Cardiac septum (tissue), 1 donor: Measurements from ENCODE around the gene HEY2. TPM values are rescaled to one million over a fixed set of nuclear protein-coding genes. Genes with fewer than 3 reads are reported as not detected.

Experiments used
- DNase-seq: peaks from one replicate; pipeline ENCODE4 v3.0.0-alpha.2; 2020; ENCODE audit warnings: low spot score
- intact Hi-C: fragments of 100-400 bp; cut with DNase I; formaldehyde crosslinking; loops from one replicate; pipeline ENCODE4 v1.14.0; 2022
- total RNA-seq: library from RNA; stranded (reverse); fragmentation: NEBNext Ultra II Directional; extraction: Animal tissue kit (Norgen Biotek cat#: 25700); gene quantifications from one replicate; pipeline ENCODE4 v1.2.1, GENCODE V29; 2021
- donor health status: DM: no; HTN: no; CAD: no.

HEY2 gene
- total RNA-seq, 1 donor from 2014 or later, result 12.3 TPM

DNA sequence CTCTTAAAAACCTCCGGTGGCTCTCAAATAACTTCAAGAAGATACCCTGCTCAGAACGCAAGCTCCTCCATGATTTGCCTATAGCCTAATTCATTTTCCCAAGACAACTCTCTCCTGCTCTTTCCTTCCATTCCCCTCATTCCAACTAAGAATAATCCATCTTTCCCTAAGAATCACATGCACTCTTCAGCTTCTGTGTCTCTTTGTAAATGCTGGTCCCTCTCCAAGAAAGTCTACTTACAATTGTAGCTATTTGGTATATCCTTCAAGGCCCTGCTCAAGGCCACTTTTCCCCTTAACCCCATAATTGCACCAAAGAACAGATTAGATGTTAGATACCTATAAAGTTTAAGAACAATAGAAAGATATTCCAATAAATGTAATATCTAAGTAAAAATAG, 7.4 kb upstream of the HEY2 start:
- intact Hi-C loops, result no loop called here
- DNase-seq, result no peak

DNA sequence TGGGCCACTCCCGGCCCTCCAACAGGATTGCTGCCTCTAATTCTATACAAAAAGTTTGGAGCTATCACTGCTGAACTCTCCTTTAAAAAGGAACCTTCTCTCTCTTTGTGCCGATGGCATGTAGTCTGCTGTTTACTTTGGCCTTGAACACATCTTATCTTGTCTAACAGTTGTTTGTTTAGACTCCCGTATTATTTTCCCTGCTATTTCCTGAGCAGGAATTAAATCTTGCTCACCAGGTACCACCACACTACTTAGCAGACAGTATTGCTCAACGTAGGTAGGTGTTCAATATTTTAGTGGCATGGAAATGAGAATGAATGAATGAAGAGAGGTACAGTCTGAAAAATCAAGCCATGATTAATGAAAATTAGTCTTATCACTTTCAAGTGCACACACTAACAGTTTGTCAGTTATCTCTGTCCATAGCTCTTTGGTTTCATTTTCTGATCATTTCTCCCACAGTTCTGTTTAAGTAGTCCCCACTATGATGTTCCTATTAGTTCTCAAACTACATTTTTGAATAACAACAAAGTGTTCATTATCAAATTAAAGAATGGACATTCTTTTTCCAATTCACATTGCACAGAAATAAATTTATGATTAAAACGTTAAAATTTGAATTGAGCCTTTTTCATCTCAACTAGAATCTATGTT, 6.8 kb upstream of the HEY2 start:
- intact Hi-C loops, result no loop called here
- DNase-seq, result no peak

DNA sequence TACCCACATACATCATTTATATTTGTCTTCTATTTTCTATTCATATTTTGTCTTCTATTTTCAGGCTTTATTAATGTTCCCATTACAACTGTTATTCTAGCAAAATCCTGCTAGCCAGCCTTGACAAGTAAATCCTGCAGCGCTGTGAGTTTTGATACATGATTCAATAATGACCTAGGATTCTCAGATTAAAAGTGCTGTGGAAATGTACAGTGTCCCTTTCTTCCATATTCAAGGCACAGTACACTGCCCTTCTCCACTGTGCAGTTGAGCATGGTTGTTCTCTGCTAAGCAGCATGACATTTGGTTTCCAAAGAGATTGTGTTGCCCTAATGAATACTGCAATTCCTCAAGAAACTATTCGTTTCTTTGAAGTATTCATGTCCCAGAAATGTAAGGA, 5.8 kb upstream of the HEY2 start:
- intact Hi-C loops, result no loop called here
- no peak for DNase-seq

DNA sequence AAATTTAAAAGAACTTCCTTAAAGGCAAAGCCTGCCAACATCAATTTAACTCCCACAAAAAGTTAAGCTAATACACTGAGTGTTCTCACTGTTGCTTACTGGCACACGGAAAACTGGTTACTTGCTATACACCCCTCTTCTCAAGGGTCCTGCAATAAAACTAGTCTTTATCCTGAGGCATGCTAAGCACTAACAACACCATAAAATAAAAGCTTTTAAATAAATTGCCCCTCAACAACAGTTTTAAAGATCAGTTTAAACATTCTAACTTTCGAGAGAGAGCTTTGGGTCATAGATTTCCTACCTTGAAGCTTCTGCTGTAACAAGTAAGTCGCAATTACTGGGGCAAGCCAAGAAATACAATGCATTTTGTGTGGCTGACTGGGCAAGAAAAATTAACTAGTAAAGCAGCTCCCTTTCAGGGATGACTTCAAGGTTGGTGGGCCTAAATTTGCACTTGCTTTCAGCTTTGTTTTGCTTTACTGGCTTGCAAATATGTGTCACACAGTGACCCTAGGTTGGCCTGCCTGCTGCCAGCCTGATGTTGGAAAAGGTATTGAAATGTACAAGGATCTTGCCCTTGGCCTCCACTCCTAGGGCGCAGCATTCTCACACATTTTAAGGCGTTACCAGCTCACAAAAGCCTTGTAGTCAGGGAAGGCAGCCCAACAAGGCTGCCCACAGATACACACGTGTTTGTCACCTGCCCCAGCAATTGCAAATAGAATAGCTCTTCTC, 4.0 kb upstream of the HEY2 start:
- intact Hi-C loops, result loop anchor here (5.0 kb wide), 2 partner anchors 158 to 383 kb away; no protein-coding TSS in a partner anchor
- no peak for DNase-seq

DNA sequence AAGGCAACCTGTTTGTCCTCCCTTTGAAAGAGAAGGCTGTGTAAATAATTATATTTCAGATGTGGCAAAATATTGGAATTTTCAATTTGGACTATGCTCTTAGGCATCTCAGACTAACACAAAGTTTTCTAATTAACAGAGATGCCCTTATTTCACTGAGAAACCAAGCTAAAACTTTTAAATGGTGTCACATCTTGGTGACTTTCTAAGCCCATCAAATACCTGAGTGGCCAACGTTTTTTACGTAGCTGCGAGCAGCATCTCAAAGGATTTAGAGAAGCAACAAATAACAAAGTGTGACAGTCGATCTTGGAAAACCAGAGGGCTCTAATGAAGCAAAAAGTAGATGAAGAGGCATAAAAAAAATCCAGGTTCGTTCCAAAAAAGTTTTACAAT, 3.4 kb upstream of the HEY2 start:
- intact Hi-C loops, result loop anchor here (5.0 kb wide), 2 partner anchors 159 to 384 kb away; no protein-coding TSS in a partner anchor

DNA sequence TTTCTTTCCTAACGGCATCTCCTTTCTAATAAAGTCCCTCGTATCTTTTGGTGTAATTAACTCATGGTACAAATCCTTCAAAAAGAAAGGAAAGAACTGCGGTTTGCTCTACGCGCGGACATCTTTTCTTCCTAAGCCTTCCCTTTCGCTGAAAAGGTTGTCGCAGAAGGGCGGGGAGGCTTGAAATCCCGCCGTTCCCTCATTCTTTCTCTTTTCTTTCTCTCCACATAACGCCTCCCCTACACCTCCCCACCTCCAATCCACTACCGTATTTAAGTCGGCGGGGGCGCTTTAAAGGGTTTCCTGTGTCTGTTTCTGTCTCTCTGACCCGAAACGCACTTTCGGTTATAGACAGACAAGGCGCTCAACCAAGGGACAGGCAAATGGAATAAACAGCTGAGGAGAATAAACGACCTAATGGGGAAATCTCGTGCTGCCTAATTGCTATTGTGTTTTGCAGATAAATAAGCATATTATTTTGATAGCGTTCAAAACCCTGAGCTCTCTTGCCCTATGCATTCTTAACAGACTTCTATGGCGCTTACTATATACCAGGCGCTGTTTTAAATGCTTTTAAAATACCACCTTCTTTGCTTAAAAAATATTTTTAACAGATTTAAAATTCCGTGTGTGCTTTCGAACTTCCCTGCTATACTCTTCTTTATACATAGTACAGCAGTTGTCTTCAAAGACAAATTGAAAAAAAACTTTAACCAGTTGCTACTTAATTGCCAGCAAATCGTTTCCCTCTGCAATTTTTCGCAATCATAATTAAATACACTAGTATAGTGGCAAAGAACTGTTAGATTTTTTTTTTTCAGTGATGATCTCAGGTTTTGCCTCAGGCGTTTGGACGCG, 2.5 kb upstream of the HEY2 start:
- DNase-seq, result no peak
- intact Hi-C loops, result loop anchor here (5.0 kb wide), 2 partner anchors 160 to 385 kb away; no protein-coding TSS in a partner anchor

More for the DNA sequence above, 3.4 kb upstream of the HEY2 start:
- no peak for DNase-seq

DNA sequence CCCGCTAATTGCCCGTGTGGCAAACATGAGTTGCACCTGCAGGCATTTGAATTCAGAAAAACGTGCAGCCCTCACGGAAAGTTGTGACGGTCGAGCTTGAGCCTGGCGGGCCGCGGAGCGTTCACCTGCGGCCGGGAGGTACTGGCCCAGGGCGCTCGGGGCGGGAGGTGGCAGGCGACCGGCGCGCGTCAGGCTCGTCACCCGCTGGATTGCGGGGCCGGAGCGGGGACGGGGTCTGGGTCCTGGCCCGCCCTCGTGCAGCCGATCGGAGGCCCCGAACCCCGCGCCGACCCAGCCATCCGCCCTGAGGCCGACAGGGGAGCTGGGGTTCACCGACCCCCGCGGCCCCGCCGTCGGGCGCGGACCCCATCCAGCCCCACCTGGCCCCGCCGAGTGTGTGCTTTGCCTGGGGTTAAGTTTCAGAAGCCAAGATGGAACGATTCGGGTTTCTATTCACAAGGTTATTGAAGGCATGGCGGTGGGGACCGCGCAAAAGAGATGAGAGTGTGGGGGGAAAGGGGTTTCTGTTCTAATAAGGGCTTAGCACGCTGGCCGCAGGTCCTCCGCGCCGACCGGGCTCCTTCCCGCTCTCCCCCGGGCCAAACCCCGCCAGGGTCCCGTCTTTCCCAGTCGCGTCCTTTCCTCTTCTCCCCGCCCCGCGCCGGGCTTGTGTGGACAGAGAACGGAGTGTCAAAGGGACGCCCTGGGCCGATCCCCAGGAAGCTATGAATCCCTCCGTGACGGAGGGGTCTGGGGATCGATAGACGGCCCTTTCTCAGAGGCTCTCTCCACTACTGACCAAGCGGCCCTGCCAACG, 1.6 kb upstream of the HEY2 start:
- intact Hi-C loops, result loop anchor here (5.0 kb wide), 2 partner anchors 160 to 385 kb away; no protein-coding TSS in a partner anchor
- DNase-seq, result no peak

DNA sequence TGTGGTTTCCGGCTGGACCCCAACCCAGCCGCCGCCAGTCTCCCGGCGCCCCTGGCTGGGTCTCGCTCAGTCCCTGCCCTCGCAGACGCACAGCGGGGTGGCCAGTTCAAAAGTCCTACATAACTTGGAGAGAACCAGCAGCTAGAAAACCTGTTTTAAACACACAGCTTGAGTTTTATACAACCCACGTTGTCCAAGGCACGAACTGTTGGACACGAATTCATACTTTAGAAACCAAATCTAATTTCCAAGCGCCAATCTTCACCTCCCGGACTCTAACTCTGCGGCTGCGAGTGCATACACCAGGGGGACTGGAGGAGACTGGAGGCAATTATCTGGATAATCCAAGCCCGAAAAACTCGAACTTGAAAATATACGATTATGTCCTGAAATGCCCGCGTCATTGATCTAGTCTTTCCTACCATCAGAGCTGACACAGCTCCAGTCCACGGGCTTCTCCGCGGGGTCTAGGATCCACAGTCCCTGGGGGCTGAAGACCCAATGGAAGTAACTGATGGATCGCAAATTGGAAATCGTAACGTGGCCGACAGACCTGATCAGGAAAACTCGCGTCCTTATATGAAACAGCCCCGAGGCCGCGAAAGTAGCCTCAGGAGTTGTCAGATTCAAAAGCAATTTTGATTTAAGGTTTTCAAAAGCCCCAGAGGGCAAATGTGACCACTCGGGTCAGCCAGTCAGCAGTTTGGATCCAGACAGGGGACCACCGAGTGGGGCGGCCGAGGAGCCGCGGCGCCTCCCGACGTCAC, 843 bp upstream of the HEY2 start:
- intact Hi-C loops, result loop anchor here (5.0 kb wide), 2 partner anchors 161 to 386 kb away; no protein-coding TSS in a partner anchor

DNA sequence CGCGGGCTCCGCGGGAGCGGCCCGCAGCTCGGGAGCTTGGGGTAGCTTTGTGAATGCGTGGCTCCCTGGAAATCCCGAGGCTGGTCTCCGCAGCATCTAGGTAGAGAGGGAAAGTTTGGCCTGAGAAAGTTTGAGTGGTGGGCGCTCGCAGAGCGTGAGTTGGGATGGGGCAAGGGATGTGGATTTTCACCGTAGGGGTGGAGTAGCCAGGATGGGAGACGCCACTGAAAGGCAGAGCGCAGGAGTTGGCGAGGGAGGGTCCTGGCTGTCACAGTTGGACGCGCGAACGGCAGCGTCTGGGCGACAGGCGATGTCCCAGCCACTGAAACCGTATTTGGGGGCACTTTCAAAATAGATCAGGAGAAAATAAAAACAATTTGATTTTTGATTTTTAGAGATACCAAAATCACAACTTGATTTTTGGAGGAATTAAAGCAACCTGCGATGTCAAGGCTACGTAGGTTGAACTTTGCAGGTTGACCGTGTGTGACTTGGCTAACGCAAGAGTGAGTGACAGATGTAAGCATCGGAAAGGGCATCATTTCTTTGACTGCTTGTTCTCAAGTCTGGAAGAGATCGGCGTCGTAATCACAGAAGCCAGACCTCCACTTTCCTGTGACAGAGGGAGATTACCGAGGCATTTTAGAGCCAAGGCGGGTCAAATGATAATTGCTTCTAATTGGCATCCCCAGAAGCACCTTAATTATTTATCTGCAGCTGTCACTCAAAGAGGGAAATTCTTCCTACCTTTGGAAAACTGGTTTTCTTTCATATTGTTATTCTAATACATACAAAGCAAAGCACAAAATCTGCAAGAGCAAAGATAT, 646 bp downstream of the HEY2 start:
- no peak for DNase-seq
- intact Hi-C loops, result loop anchor here (5.0 kb wide), 2 partner anchors 163 to 388 kb away; no protein-coding TSS in a partner anchor

More for the DNA sequence above, 843 bp upstream of the HEY2 start:
- DNase-seq, result no peak

DNA sequence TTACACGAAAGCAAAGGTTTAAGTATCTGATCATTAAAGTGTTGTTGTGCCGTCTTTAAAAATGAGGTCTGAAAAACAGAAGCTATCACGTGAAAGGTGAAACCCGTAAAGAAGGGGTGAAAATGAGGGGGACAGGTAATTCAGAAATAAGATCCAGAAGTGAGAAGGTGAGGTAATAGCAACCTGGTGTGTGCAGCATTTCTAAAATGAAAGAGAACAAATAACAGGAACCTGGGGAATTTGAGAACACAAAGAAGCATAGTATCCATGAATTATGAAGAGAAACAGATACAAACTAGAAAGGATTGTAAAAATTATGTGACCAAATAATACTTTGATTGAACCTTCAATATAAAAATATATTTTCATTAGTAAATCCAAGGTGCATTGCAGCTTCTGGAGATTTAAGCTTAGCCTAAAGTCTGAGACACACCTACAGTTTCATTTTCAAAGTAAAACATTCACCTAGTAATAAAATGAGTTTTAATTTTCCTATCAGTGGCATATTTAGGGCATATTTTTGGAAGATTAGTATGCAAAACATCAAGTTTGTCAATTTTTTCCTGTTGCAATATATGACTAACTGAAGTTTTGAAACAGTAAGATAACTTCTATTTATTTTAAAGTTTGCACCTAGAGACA, 1.4 kb downstream of the HEY2 start:
- no peak for DNase-seq
- intact Hi-C loops, result no loop called here

DNA sequence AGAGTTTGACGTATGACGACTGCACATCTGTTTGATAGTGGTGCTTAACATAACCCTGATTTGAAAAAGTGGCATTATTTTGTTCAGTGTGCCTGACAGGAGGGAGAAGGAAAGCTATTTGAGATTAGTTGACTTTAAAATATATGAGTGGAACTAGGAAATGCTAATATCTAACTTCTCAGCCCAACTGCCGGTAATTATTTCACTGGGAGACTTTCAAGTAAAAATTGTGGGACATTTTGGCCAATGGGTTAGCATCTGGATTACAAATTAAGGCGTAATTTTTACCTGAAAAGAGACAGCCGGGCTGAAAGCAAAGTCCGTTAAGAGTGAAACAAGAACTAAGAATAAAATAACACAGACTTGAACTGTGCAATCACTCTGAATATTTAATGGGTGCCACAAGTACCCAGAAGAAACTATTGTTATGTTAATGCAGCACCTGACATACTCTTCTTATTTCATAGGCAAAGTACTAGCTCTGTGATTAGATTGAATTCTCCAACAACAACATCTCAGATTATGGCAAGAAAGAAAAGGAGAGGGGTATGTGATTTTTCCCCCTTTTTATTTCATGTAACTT, 2.0 kb downstream of the HEY2 start:
- no peak for DNase-seq
- intact Hi-C loops, result no loop called here

DNA sequence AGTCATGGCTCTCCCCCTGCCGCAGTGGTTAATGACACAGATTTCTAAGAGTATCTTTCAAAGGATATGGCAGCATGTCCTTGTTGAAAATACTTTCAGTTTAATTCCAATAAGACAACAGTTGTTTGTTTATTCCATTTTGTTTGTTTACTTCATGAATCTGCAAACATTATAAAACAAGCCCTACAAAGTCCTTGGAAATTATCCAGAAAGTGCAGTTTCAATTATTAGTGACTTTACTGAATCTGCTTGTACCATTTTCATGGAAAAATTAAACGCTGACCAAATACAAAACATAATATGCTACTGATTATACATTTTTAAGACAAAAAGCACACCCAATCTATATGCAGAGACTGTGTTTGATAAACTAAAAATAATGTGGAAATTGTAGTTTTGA, 3.3 kb downstream of the HEY2 start:
- intact Hi-C loops, result no loop called here
- no peak for DNase-seq

DNA sequence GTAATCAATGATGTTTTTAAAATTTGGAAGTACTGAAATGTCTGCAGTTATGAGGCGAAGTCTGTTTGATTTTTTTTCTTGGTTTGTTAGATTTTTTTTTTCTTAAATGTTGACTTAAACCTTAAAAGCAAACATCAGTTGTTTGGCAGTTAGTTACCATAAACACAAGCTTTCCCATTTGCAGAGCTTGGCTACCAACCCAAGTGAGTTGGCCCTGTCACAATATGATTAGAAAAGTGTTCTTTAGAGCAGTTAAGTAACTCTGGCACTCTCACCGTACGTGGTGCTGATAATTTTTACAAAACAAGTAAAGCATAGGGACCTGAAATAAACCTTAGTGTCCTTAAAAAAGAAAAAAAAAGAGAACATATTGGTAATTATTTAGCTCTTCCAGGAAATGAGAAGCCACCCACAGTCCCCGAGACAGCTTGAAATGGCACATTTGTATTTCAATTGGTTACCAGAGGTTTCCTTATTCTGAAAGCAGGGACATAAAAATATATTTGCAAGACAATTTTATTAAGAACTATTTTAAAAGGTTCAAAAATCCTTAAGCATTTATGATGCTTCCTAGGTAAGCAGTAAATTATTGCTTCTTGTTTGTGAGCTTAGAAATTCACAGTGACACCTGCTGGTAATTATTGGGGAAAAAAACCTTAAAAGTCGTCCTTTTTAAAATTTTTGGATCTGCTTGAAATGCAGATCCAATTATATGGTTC, 3.9 kb downstream of the HEY2 start:
- intact Hi-C loops, result no loop called here
- DNase-seq, result no peak

DNA sequence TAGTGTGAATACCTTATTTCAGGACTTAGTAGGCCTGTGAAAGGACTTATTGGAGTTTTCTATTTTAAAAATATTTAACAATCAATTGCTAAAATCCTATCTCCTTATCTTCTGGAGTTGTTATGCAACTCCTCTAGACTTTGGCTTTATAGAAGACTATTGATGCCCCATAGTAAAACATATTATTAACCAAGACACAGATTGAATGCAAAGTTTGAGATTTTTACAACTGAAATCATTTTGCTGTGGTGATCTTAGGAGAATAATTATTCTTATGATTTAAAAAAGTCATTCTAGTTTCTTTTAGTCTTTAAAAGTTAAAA, 4.5 kb downstream of the HEY2 start:
- intact Hi-C loops, result no loop called here
- no peak for DNase-seq

DNA sequence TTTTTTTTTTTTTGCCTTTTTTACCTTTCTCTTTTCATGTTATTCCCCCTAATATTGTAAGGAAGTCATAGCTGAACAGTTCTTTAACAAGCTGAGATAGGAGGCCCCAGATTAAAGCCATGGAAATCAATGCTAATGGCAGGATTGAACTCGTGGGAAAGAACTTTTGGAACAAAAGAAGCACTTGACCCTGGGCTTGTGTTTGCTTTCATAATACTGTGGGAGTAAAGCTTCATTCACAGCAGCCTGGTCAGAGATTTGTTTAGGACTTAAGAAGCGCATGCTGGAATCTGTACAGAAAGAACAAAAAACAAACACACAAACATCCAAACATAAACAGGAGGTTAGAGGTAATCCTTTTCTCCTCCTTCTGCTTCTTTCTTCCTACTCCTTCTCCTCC, 5.1 kb downstream of the HEY2 start:
- no peak for DNase-seq
- intact Hi-C loops, result no loop called here

DNA sequence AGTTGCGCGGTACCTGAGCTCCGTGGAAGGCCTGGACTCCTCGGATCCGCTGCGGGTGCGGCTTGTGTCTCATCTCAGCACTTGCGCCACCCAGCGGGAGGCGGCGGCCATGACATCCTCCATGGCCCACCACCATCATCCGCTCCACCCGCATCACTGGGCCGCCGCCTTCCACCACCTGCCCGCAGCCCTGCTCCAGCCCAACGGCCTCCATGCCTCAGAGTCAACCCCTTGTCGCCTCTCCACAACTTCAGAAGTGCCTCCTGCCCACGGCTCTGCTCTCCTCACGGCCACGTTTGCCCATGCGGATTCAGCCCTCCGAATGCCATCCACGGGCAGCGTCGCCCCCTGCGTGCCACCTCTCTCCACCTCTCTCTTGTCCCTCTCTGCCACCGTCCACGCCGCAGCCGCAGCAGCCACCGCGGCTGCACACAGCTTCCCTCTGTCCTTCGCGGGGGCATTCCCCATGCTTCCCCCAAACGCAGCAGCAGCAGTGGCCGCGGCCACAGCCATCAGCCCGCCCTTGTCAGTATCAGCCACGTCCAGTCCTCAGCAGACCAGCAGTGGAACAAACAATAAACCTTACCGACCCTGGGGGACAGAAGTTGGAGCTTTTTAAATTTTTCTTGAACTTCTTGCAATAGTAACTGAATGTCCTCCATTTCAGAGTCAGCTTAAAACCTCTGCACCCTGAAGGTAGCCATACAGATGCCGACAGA, 9.9 kb downstream of the HEY2 start:
- no peak for DNase-seq
- intact Hi-C loops, result no loop called here
